GM13977 (cell line): ENCODE results near the gene SYK.

ENCODE experiments used
- DNase-seq: peaks from one replicate; pipeline ENCODE4 v3.0.0; 2012; ENCODE audit warnings: low spot score
- in situ Hi-C: fragments of 300-500 bp; cut with MboI; formaldehyde crosslinking; loops from one replicate; pipeline ENCODE4 v1.12.0; 2022; ENCODE audit warnings: low sequenced_read_pairs, low pct_unique_long_range_greater_than_20kb, mixed read lengths, inconsistent platforms; ENCODE audit not compliant: unreplicated experiment
- TF ChIP-seq, protein P1 (sequence below): IDR thresholded peaks from 2 replicates; pipeline ENCODE4 v1.5.1; 2012; ENCODE audit warnings: mild to moderate bottlenecking, control low read depth; ENCODE audit not compliant: insufficient read depth; ENCODE audit errors: extremely low read depth, missing control alignments

The SYK gene

DNA sequence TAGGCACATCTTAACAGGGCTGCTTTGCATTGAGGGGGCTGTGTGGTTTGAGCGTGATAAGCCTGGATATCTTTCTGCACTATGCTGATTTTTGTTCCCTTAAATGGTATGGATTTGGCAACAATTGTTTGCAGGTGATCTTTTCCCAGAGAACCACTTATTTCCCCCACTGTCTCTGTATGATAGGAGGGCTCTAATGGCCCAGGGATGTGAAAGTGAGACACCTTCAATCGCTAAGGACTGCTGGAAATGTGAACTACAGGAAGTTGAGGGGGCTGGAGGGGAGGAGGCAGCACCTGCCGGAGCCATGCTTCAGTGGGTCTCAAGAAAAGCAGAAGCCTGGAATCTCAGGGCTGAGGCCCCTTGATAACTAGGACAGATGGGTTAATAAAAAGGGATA, 29.4 kb downstream of the SYK start:
- in situ Hi-C loops = no loop called here
- TF ChIP-seq, protein P1, sequence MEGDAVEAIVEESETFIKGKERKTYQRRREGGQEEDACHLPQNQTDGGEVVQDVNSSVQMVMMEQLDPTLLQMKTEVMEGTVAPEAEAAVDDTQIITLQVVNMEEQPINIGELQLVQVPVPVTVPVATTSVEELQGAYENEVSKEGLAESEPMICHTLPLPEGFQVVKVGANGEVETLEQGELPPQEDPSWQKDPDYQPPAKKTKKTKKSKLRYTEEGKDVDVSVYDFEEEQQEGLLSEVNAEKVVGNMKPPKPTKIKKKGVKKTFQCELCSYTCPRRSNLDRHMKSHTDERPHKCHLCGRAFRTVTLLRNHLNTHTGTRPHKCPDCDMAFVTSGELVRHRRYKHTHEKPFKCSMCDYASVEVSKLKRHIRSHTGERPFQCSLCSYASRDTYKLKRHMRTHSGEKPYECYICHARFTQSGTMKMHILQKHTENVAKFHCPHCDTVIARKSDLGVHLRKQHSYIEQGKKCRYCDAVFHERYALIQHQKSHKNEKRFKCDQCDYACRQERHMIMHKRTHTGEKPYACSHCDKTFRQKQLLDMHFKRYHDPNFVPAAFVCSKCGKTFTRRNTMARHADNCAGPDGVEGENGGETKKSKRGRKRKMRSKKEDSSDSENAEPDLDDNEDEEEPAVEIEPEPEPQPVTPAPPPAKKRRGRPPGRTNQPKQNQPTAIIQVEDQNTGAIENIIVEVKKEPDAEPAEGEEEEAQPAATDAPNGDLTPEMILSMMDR = no peak
- no peak for DNase-seq

DNA sequence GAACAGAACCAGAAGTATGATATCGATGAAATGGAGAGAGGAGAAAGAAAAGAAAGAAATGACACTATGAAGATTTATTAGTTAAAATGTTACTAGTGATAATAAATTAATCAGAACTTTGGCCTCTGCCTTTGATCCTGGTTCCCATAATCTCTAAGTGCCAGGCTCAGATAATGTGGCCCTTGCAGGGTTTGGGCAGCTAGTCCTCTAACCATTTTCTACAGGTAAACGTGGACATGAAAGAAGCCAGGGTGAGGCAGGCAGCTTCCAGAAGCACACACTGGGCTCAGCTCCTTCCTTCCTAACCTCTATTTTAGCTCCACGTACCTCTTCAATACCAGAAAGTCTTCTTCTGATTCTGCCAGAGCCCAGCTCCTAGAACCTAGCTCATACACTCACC, 30.6 kb downstream of the SYK start:
- DNase-seq = no peak
- in situ Hi-C loops = no loop called here

DNA sequence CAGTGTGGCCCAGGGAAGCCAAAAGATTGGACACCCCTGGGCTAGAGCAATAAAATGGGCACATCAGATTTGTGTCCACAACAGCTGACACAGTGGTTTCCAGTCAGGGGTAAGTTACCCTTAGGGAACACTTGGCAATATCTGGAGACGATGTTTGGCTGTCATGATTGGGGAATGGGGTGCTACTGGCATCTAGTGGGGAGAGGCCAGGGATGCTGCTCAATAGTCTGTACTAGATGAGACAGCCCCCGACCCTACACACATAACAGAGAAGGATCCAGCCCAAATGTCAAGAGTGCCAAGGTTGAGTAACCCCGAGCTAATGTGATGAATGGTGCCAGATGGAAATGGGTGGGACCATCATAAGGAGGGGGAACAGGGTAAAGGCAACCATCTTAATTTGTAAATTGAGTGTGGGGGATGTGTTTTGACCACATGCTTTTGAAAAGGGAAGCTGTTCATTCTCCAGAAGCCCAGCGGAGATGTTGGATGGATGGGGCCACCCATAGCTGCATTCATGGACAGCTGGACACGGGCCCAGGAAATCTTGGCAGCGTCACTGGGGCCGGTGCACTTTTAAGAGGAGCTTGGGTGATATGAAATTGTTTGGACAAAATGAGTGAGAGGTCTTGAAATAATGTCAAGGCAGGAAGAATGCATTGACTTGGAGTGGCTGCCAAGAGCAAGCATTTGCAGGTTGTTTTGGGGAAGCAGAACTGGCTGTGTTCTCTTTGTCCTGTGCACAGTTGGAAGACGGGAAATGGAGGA, 33.4 kb downstream of the SYK start:
- no peak for DNase-seq

More for the DNA sequence above, 30.6 kb downstream of the SYK start:
- TF ChIP-seq, protein P1 = no peak

DNA sequence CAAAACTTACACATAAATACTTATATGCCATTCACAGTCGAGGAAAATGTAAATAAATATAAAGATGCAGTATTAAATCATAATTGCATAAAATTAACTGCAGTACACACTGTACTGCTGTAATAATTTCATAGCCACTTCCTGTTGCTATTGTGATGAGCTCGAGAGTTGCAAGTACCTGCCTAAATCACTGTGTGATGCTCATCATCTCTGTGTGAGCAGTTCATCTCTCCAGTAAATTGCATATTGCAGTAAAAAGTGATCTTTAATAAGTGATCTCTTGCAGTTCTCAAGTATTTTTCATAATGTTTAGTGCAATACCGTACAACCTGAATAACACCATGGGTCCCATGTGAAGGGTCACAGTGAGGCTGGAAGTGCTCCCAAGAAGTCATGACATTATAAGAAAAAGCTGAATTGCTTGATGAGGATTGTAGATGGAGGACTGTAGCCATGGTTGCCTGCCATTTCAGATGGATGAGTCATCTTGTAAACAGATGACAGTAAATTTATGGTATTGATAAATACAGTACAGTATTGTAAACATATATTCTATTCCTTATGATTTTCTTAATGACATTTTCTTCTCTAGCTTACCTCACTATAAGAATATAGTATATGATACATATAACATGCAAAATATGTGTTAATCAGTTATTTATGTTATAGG, 34.9 kb downstream of the SYK start:
- TF ChIP-seq, protein P1 = no peak
- in situ Hi-C loops = no loop called here
- DNase-seq = no peak

More for the DNA sequence above, 33.4 kb downstream of the SYK start:
- in situ Hi-C loops = no loop called here
- TF ChIP-seq, protein P1 = peak; percentile 19

DNA sequence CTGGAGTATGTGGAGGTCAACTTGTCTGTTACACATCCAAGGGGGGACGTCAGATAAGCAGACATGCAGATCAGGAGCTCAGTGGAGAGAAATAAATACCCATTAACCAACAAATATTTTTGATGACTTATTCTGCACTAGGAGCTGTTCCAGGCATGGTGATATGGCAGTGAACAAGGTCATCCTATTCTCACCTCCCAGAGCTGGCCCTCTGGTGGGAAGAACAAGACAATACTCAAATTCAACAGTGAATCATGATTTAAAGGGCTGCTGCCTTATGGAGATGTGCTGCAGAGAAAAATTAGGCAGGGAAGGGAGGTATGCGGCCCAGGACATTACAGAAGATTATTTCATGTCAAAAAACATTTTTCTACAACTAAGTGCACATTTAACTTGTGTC, 36.5 kb downstream of the SYK start:
- in situ Hi-C loops = no loop called here
- DNase-seq = no peak
- TF ChIP-seq, protein P1 = no peak

DNA sequence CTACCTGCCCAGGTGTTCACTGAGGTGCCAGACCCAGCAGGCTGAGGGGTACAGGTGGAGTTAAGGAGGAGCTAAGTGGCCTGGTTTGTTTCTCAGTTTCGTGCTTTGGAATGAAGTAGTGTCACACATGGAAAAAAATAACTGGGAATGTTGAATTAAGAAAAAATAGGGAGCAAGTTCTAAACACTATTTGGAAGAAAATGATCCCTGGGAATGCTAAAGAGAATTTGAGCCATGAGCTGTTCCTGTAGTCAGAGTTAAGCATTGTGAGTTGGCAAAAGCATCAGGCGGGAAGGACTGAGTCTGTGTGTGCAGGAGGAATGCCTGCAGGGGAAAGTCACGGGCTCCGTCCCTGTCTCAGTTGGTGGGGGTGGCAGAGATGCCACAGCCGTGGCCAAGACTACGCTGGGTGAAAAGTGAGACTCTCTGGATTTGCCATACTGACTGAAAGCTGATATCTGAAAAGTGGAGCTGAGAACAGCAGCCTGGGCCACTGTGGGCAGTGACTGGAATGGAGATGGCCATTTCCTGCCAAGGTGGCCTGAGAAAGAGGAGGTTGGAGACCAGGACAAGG, 37.0 kb downstream of the SYK start:
- in situ Hi-C loops = no loop called here
- no peak for DNase-seq
- TF ChIP-seq, protein P1 = no peak
